K562 (cell line): ENCODE data around the gene TMEM222. TPM values are rescaled to one million over a fixed set of nuclear protein-coding genes. Genes with fewer than 3 reads are reported as not detected.

Experiments
- ATAC-seq: fragments of 200-7000 bp; cut with Tn5 transposase; 3 replicates; pipeline ENCODE4 v1.9.1; 2020; ENCODE audit warnings: moderate library complexity
- BruUV-seq: library from RNA; stranded (reverse); fragments of 400-500 nt; replicated peaks from 2 replicates; lab custom pipeline; 2021; lab: Mats Ljungman, UMichigan
- CTCF ChIA-PET: fragments of 300-600 bp; formaldehyde crosslinking; extraction: SDS; loops from one replicate; lab custom pipeline; 2021; ENCODE audit warnings: low intra/inter-chr PET ratio; lab: Yijun Ruan, JAX
- POLR2A ChIA-PET: fragments of 300-600, 350-650 bp; sonication (Branson Sonifier 250); formaldehyde crosslinking; extraction: SDS; loops from one replicate; lab custom pipeline; 2021; ENCODE audit warnings: antibody characterized with exemption, inconsistent platforms; lab: Yijun Ruan, JAX
- DNase-seq, 4 experiments: peaks; one replicate each; pipeline versions ENCODE4 v3.0.0 to v3.0.0-alpha.2; 2011 to 2018; ENCODE audit warnings: low spot score in 3 of 4, mixed read lengths in 3 of 4; ENCODE audit errors: extremely low read depth in 1 of 4
- FAIRE-seq: peaks from 2 replicates; lab custom pipeline; 2011; peaks lifted over from hg19 to GRCh38; lab: Jason Lieb, UNC
- H2AFZ ChIP-seq: 2 replicates; pipeline ENCODE4 v1.6.0; 2011; ENCODE audit warnings: low read depth, low read length, control low read depth, inconsistent platforms
- H3K27ac ChIP-seq: fragments of 200-600 bp; 3 replicates; pipeline ENCODE4 v1.8.0; 2011; ENCODE audit warnings: low read depth, mild to moderate bottlenecking, control low read depth, inconsistent platforms, low read length, moderate library complexity, mixed read lengths; ENCODE audit errors: extremely low read depth
- H3K27me3 ChIP-seq, 2 experiments: fragments of 300-600 bp in 1 of 2; 2 replicates in 1 of 2; 3 replicates in 1 of 2; pipeline versions ENCODE4 v1.6.0 to v1.8.0; 2011; ENCODE audit warnings: inconsistent platforms in 2 of 2, low read length in 2 of 2, mild to moderate bottlenecking in 1 of 2, mixed read lengths in 1 of 2, moderate library complexity in 1 of 2; ENCODE audit not compliant: control insufficient read depth in 2 of 2, insufficient read depth in 2 of 2
- H3K36me3 ChIP-seq: fragments of 300-600 bp; 3 replicates; pipeline ENCODE4 v1.8.0; 2011; ENCODE audit warnings: mild to moderate bottlenecking, low read length, inconsistent platforms; ENCODE audit not compliant: control insufficient read depth, insufficient read depth
- H3K4me1 ChIP-seq, 2 experiments: fragments of 200-600 bp in 1 of 2; replicated peaks in 1 of 2; 2 replicates in 1 of 2; 3 replicates in 1 of 2; pipeline versions ENCODE4 v1.5.1 to v1.8.0; 2011; ENCODE audit warnings: inconsistent platforms in 2 of 2, low read length in 2 of 2, mild to moderate bottlenecking in 1 of 2, mixed read lengths in 1 of 2, moderate library complexity in 1 of 2; ENCODE audit not compliant: control insufficient read depth in 2 of 2, insufficient read depth in 2 of 2
- H3K4me2 ChIP-seq: 2 replicates; pipeline ENCODE4 v1.6.1; 2011; ENCODE audit warnings: low read length, control low read depth, inconsistent platforms, mixed read lengths; ENCODE audit not compliant: insufficient read depth
- H3K4me3 ChIP-seq: fragments of 200-600 bp; sonication (generic), shearing (Covaris generic); 2 replicates; pipeline ENCODE4 v1.5.1; 2016; ENCODE audit warnings: control low read depth, inconsistent platforms
- H3K79me2 ChIP-seq: fragments of 200-600 bp; 3 replicates; pipeline ENCODE4 v1.8.0; 2011; ENCODE audit warnings: low read length, inconsistent platforms; ENCODE audit not compliant: control insufficient read depth, insufficient read depth
- H3K9ac ChIP-seq, 2 experiments: 2 replicates each; pipeline versions ENCODE4 v1.6.0 to v1.6.1; 2011; ENCODE audit warnings: low read depth in 2 of 2, low read length in 2 of 2, control low read depth in 1 of 2, inconsistent platforms in 1 of 2, mild to moderate bottlenecking in 1 of 2, mixed read lengths in 1 of 2; ENCODE audit not compliant: insufficient read depth in 1 of 2
- H3K9me1 ChIP-seq: one replicate; pipeline ENCODE4 v1.6.0; 2011; ENCODE audit warnings: inconsistent platforms, mild to moderate bottlenecking, low read length, moderate library complexity; ENCODE audit not compliant: control insufficient read depth, insufficient read depth
- H3K9me3 ChIP-seq: replicated peaks from 2 replicates; pipeline ENCODE4 v1.5.1; 2011; ENCODE audit warnings: low read depth, low read length, inconsistent platforms; ENCODE audit not compliant: control insufficient read depth, insufficient read depth
- H4K20me1 ChIP-seq: replicated peaks from 2 replicates; pipeline ENCODE4 v1.6.1; 2011; ENCODE audit warnings: low read length, inconsistent platforms, mixed read lengths; ENCODE audit not compliant: control insufficient read depth, insufficient read depth
- BCOR ChIP-seq: fragments of 450-650 bp; IDR thresholded peaks from 2 replicates; pipeline ENCODE4 v1.6.1; 2016
- FOXK1 ChIP-seq: sonication (generic); formaldehyde crosslinking; IDR thresholded peaks from 2 replicates; pipeline ENCODE4 v1.8.0; 2022; ENCODE audit warnings: missing genetic modification reagents, mild to moderate bottlenecking, borderline replicate concordance
- HDAC2 ChIP-seq: fragments of 450-650 bp; IDR thresholded peaks from 2 replicates; pipeline ENCODE4 v1.6.1; 2016; ENCODE audit warnings: mild to moderate bottlenecking
- RAD51 ChIP-seq: fragments of 450-650 bp; IDR thresholded peaks from 2 replicates; pipeline ENCODE4 v1.7.1; 2016; ENCODE audit warnings: low read depth, mild to moderate bottlenecking, borderline replicate concordance
- RCOR1 ChIP-seq, 2 experiments: IDR thresholded peaks; 2 replicates each; pipeline ENCODE4 v1.6.1; 2012; ENCODE audit warnings: low read depth in 2 of 2, low read length in 2 of 2, borderline replicate concordance in 1 of 2, improper control_type of control experiment in 1 of 2
- SMARCA5 ChIP-seq: fragments of 450-650 bp; IDR thresholded peaks from 2 replicates; pipeline ENCODE4 v1.6.1; 2016
- WGBS: fragments of 100-300 bp; shearing (Covaris generic); methylation state at CpG from one replicate; pipeline ENCODE4 v1.1.6; 2016; ENCODE audit warnings: low coverage, mixed read lengths; ENCODE audit not compliant: insufficient coverage; ENCODE audit errors: missing lambda C conversion rate; 5-methylcytosine and 5-hydroxymethylcytosine counted together
- in situ Hi-C: fragments of 300-500 bp; cut with MboI; formaldehyde crosslinking; loops from 4 replicates; pipeline ENCODE4 v1.15.0; 2018; ENCODE audit warnings: inconsistent platforms, mixed read lengths
- intact Hi-C: fragments of 100-400 bp; cut with micrococcal nuclease; formaldehyde crosslinking; loops from 2 replicates; pipeline ENCODE4 v1.14.2; 2022
- polyA plus RNA-seq, 8 experiments: library from polyadenylated mRNA; depleted of rRNA in 4 of 8; stranded (reverse) in 5 of 8; unstranded in 3 of 8; fragments of >200 nt; fragmentation: Nextera tagmentation in 2 of 8; fragmentation: Illumina TruSeq in 1 of 8; extraction: Ambion mirVana in 2 of 8; extraction: Trizol in 1 of 8; gene quantifications; 2 replicates each; pipeline versions ENCODE4 v1.2.1 to v1.2.3, GENCODE V29; 2011 to 2014; ENCODE audit warnings: inconsistent platforms in 1 of 8, missing spikeins in 1 of 8
- total RNA-seq, 7 experiments: library from RNA; depleted of rRNA in 6 of 7; stranded (reverse); fragments of >200 nt in 6 of 7; fragmentation: Illumina TruSeq in 2 of 7; extraction: Trizol in 2 of 7; gene quantifications; 2 replicates each; pipeline versions ENCODE4 v1.2.1 to v1.2.3, GENCODE V29; 2011 to 2021; ENCODE audit warnings: low replicate concordance in 1 of 7

The TMEM222 gene
- total and polyA plus RNA-seq, 9 of the 15 experiments (the other 6 are each of a cell fraction or from before 2014, with no cell fraction given): 6.9 to 48.0 (median 32.8) TPM

DNA sequence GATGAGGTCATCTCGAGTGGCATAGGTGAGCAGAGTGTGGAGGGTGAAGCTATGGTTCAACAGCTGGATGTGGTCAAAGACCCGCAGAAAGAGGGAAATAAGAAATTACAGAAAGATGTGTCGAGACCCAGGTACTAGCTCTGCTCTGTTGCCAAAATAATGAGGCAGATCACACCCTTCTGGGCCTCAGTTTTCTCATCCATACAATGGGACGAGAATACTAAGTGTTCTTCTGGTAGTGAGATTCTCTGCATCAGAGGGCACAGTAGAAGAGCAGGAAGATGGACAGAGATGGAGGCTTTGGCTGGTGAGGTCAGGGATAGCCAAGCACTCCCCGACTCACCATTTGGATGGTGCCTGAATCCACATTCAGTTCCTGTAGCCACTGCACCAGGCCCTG is 33.7 kb downstream of the TMEM222 start:
- H4K20me1 ChIP-seq: 0 out of 2 replicates have a peak, but pooled peaks cover 10% of the 10 kb centered on the region
- H3K4me2 ChIP-seq: no peak overlapping the region
- H3K4me1 ChIP-seq: peaks cover 20 to 53% of the 10 kb centered on the region in 2 experiments
- no peaks in the 10 kb centered on the region for H3K79me2 ChIP-seq
- TF ChIP-seq HDAC2 (peak; percentile 32; the same call in 1 of the 2 replicates), RAD51 (no peak), SMARCA5 (peak; percentile 54; the same call in 1 of the 2 replicates), BCOR (peak; percentile 90), RCOR1 (IDR thresholded peaks at IDR 0.05; ENCODE audit: borderline replicate concordance in 1 of 2, low read depth in 2 of 2, low read length in 2 of 2) (0 out of 4 replicates have a peak, but pooled peaks of 1 of the 2 experiments have one; percentile 28), FOXK1 (CRISPR knock-in tag) (no peak)
- TF ChIP-seq, all 486 proteins: peak for 4
- H3K36me3 ChIP-seq: peaks cover 12% of the 10 kb centered on the region; the same call in 2 of the 3 replicates
- in situ Hi-C loops (no loop called here), intact Hi-C loops (loop anchor here (5.0 kb wide), 2 partner anchors 37 to 53 kb away; partner anchors contain the start of gene GPR3)
- H3K27me3 ChIP-seq: no peaks in the 10 kb centered on the region
- CTCF ChIA-PET: no interaction called here
- no peak overlapping the region for H3K27ac ChIP-seq
- WGBS: 46% methylated on average over 5 of the region's 5 CpGs
- ATAC-seq (no peak), FAIRE-seq (no peak), DNase-seq (no peak)
- H2AFZ ChIP-seq: no peak overlapping the region
- H3K9me1 ChIP-seq: no peaks in the 10 kb centered on the region
- H3K9me3 ChIP-seq: no peaks in the 10 kb centered on the region
- BruUV-seq: no TSS peak
- peak overlapping the region in 1 of 2 experiments; percentile 53; a peak in 2 of 4 replicates for H3K9ac ChIP-seq
- POLR2A ChIA-PET: interaction anchor here (0.6 to 1.4 kb wide), 2 partner anchors 11 to 241 kb away, joined by 3 to 6 read pairs; partner anchors contain the start of gene MAP3K6
- H3K4me3 ChIP-seq: no peak overlapping the region
